ENCODE data around the gene SRPX.

The SRPX gene

GRCh38 chrX:38170556-38170955, 50.1 kb downstream of the SRPX start:
- Mint-ChIP-seq H3K9me3 (no peaks in the 10 kb centered on the region), H3K36me3 (no peaks in the 10 kb centered on the region), H3K27me3 (no peaks in the 10 kb centered on the region), H3K4me1 (no peaks in the 10 kb centered on the region), H3K27ac (no peak overlapping the region), H3K4me3 (no peak overlapping the region)

GRCh38 chrX:38166478-38167083, 54.1 kb downstream of the SRPX start:
- H3K27ac Mint-ChIP-seq, result no peak overlapping the region
- H3K36me3 Mint-ChIP-seq, result no peaks in the 10 kb centered on the region
- no peak overlapping the region for H3K4me3 Mint-ChIP-seq
- H3K9me3 Mint-ChIP-seq, result no peaks in the 10 kb centered on the region
- H3K27me3 Mint-ChIP-seq, result peaks cover 3% of the 10 kb centered on the region
- no peaks in the 10 kb centered on the region for H3K4me1 Mint-ChIP-seq

- Mint-ChIP-seq H3K36me3 (no peaks in the 10 kb centered on the region), H3K4me1 (no peaks in the 10 kb centered on the region), H3K4me3 (no peak overlapping the region), H3K27me3 (peaks cover 3% of the 10 kb centered on the region), H3K27ac (no peak overlapping the region), H3K9me3 (no peaks in the 10 kb centered on the region)
Measured at GRCh38 chrX:38165023-38165422, 55.6 kb downstream of the SRPX start.

GRCh38 chrX:38163193-38163592, 57.5 kb downstream of the SRPX start:
- peaks cover 3% of the 10 kb centered on the region for H3K27me3 Mint-ChIP-seq
- H3K4me1 Mint-ChIP-seq, result no peaks in the 10 kb centered on the region
- H3K27ac Mint-ChIP-seq, result no peak overlapping the region
- H3K36me3 Mint-ChIP-seq, result no peaks in the 10 kb centered on the region
- no peak overlapping the region for H3K4me3 Mint-ChIP-seq
- no peaks in the 10 kb centered on the region for H3K9me3 Mint-ChIP-seq

GRCh38 chrX:38156838-38157237, 63.8 kb downstream of the SRPX start:
- no peak overlapping the region for H3K27ac Mint-ChIP-seq
- H3K27me3 Mint-ChIP-seq, result no peaks in the 10 kb centered on the region
- no peak overlapping the region for H3K4me3 Mint-ChIP-seq
- no peaks in the 10 kb centered on the region for H3K36me3 Mint-ChIP-seq
- no peaks in the 10 kb centered on the region for H3K4me1 Mint-ChIP-seq
- H3K9me3 Mint-ChIP-seq, result no peaks in the 10 kb centered on the region

GRCh38 chrX:38154818-38155217, 65.9 kb downstream of the SRPX start:
- Mint-ChIP-seq H3K4me3 (no peak overlapping the region), H3K27me3 (peaks cover 1% of the 10 kb centered on the region), H3K27ac (no peak overlapping the region), H3K4me1 (no peaks in the 10 kb centered on the region), H3K9me3 (no peaks in the 10 kb centered on the region), H3K36me3 (no peaks in the 10 kb centered on the region)

- Mint-ChIP-seq H3K36me3 (no peaks in the 10 kb centered on the region), H3K27ac (no peak overlapping the region), H3K9me3 (no peaks in the 10 kb centered on the region)
Measured at GRCh38 chrX:38154340-38154739, 66.3 kb downstream of the SRPX start.

GRCh38 chrX:38151441-38151840, 69.2 kb downstream of the SRPX start:
- Mint-ChIP-seq H3K36me3 (no peaks in the 10 kb centered on the region), H3K9me3 (no peaks in the 10 kb centered on the region), H3K27me3 (peaks cover 1% of the 10 kb centered on the region), H3K4me3 (no peak overlapping the region), H3K27ac (no peak overlapping the region), H3K4me1 (no peaks in the 10 kb centered on the region)

More at GRCh38 chrX:38154340-38154739, 66.3 kb downstream of the SRPX start:
- Mint-ChIP-seq H3K27me3 (peaks cover 1% of the 10 kb centered on the region), H3K4me3 (no peak overlapping the region), H3K4me1 (no peaks in the 10 kb centered on the region)

- Mint-ChIP-seq H3K27me3 (peaks cover 1% of the 10 kb centered on the region), H3K4me3 (no peak overlapping the region)
Measured at GRCh38 chrX:38150993-38151392, 69.7 kb downstream of the SRPX start.

GRCh38 chrX:38149016-38149415, 71.7 kb downstream of the SRPX start:
- no peak overlapping the region for H3K27ac Mint-ChIP-seq
- H3K9me3 Mint-ChIP-seq, result no peaks in the 10 kb centered on the region
- H3K4me3 Mint-ChIP-seq, result no peak overlapping the region
- H3K27me3 Mint-ChIP-seq, result peaks cover 3% of the 10 kb centered on the region
- no peaks in the 10 kb centered on the region for H3K4me1 Mint-ChIP-seq
- no peaks in the 10 kb centered on the region for H3K36me3 Mint-ChIP-seq

More at GRCh38 chrX:38150993-38151392, 69.7 kb downstream of the SRPX start:
- Mint-ChIP-seq H3K4me1 (no peaks in the 10 kb centered on the region), H3K9me3 (no peaks in the 10 kb centered on the region), H3K27ac (no peak overlapping the region), H3K36me3 (no peaks in the 10 kb centered on the region)

GRCh38 chrX:38142610-38143009, 78.1 kb downstream of the SRPX start:
- Mint-ChIP-seq H3K27ac (no peak overlapping the region), H3K36me3 (no peaks in the 10 kb centered on the region), H3K9me3 (no peaks in the 10 kb centered on the region), H3K27me3 (peaks cover 4% of the 10 kb centered on the region), H3K4me3 (no peak overlapping the region), H3K4me1 (no peaks in the 10 kb centered on the region)

- Mint-ChIP-seq H3K36me3 (no peaks in the 10 kb centered on the region), H3K4me1 (no peaks in the 10 kb centered on the region), H3K27me3 (peaks cover 3% of the 10 kb centered on the region), H3K9me3 (no peaks in the 10 kb centered on the region), H3K27ac (no peak overlapping the region), H3K4me3 (no peak overlapping the region)
Measured at GRCh38 chrX:38138900-38139299, 81.8 kb downstream of the SRPX start.

- Mint-ChIP-seq H3K27me3 (peaks cover 3% of the 10 kb centered on the region), H3K4me3 (no peak overlapping the region), H3K36me3 (no peaks in the 10 kb centered on the region), H3K9me3 (no peaks in the 10 kb centered on the region), H3K4me1 (no peaks in the 10 kb centered on the region), H3K27ac (peak overlapping the region; percentile 57)
Measured at GRCh38 chrX:38138157-38138891, 82.3 kb downstream of the SRPX start.

GRCh38 chrX:38129366-38129765, 91.3 kb downstream of the SRPX start:
- Mint-ChIP-seq H3K27ac (no peak overlapping the region), H3K4me1 (no peaks in the 10 kb centered on the region), H3K27me3 (peaks cover 3% of the 10 kb centered on the region), H3K36me3 (no peaks in the 10 kb centered on the region), H3K4me3 (no peak overlapping the region), H3K9me3 (no peaks in the 10 kb centered on the region)

GRCh38 chrX:38127961-38128360, 92.7 kb downstream of the SRPX start:
- H3K4me1 Mint-ChIP-seq, result no peaks in the 10 kb centered on the region
- no peak overlapping the region for H3K27ac Mint-ChIP-seq
- no peaks in the 10 kb centered on the region for H3K36me3 Mint-ChIP-seq
- H3K27me3 Mint-ChIP-seq, result peaks cover 3% of the 10 kb centered on the region
- no peak overlapping the region for H3K4me3 Mint-ChIP-seq
- no peaks in the 10 kb centered on the region for H3K9me3 Mint-ChIP-seq

GRCh38 chrX:38126179-38126578, 94.5 kb downstream of the SRPX start:
- H3K9me3 Mint-ChIP-seq, result no peaks in the 10 kb centered on the region

More at GRCh38 chrX:38126179-38126578, 94.5 kb downstream of the SRPX start:
- no peaks in the 10 kb centered on the region for H3K4me1 Mint-ChIP-seq
- no peak overlapping the region for H3K4me3 Mint-ChIP-seq
- H3K27ac Mint-ChIP-seq, result no peak overlapping the region
- no peaks in the 10 kb centered on the region for H3K36me3 Mint-ChIP-seq
- peaks cover 3% of the 10 kb centered on the region for H3K27me3 Mint-ChIP-seq

Measured in activated naive CD4-positive, alpha-beta T cell treated with anti-CD3 and anti-CD28 coated beads, Interleukin-2, amount 50 U/mL, for 24 hours (primary cell).